NCI-H2196 treated with DMSO at 0.1 percent for 48 hours (cell line): ENCODE measurements around the gene TMCO4.

Experiments
- DNase-seq: peaks from one replicate; lab custom pipeline; 2025; ENCODE audit not compliant: unreplicated experiment; lab: John Stamatoyannopoulos, UW

The TMCO4 gene

GRCh38 chr1:19689085-19689757 is 110.5 kb downstream of the TMCO4 start:
- DNase-seq: no peak

GRCh38 chr1:19688041-19688842 is 111.5 kb downstream of the TMCO4 start:
- DNase-seq: no peak

DNA sequence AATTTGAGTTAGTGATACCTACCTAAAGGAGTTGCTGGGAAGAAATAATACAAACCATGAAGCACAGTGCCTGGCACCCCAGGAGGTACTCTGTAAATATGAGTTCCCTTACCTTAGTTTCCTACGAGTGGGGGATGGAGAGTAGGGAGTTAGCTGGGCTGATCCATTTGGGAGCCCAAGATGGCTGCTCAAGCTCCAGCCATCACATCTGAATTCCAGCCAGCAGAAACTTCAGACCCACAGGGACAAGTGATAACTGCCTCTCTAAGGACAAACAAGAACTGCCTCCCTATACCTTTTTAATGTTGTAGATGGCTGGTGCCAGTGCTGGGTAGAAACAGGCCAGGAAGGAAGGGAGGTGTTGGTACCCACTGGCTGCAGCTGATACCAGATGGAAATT is 112.3 kb downstream of the TMCO4 start:
- DNase-seq: no peak

GRCh38 chr1:19685994-19686393 is 113.7 kb downstream of the TMCO4 start:
- DNase-seq: no peak

DNA sequence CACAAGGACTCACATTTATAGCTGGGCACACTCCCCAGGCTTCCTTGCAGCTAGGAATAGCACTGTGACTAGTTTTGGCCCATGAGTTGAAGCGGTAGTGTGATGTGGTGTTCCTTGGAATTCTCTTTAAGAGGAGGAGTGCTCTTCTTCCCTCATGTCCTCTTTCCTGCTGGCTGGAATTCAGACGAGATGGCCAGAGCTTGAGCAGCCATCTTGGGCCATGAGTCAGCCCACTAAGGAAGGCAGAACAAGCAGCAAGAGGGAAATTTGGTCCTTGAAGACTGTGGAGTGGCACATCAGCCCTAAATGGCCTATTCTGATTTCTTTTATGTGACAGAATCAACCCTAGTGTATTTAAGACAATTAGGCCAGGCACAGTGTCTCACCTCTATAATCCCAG is 115.0 kb downstream of the TMCO4 start:
- no peak for DNase-seq

- no peak for DNase-seq
Observed at GRCh38 chr1:19683351-19683750, 116.4 kb downstream of the TMCO4 start.

DNA sequence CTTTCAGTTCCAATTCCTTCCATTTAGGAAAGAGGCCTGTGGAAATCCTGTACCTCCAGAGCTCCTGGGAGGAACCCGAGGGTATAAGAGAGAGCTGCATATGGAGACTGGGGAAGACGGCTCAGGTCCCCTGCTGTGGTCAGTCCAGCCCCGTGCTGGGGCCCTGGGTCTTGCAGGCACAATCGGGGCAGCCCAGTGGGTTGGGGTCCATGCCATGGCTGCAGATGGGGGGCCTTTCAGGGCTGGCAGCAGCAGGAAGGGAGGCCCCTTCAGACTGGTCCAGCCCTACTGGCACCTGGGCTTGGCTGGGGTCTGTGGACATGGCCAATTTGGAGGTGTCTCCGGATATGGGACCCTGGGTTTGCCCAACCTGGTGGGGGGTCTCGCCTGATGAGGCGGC is 116.8 kb downstream of the TMCO4 start:
- DNase-seq: no peak

DNA sequence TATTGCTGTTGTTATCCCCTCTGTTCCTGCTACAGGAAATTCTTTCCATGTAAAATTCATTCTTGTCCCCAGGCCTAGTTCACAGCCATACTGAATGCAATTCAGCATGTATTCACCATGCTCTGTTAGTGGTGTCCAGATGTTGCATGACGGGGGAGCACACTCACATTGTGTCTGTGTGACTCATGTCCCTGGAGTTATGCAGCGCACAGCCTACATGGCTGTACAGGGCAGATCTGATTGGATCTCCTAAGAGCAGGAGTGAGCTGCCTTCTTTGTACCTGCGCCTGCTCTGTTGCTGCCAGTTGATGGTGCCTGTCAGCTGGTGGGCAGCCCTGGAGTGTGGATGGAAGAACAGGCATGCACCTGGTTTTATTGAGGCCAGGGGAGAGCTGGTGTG is 117.5 kb downstream of the TMCO4 start:
- no peak for DNase-seq

GRCh38 chr1:19680644-19681043 is 119.1 kb downstream of the TMCO4 start:
- DNase-seq: no peak

DNA sequence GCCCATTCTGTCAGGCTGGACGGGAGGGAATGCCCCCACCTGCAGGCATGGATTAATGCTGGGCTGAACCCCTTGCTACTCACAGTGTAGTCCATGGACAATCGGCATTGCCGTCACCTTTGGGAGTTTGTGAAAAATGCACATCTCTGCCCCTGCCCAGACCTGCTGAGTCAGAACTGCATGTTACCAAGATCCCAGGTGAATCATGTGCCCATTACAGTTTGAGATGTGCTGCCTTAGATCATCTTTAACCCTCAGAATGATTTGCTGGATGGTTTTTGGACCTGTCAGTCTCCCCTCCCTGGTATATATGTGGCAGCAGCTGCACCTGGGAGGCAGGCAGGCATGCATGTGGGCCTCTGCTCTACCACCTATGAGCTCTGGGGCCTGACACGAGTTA is 120.0 kb downstream of the TMCO4 start:
- DNase-seq: no peak

DNA sequence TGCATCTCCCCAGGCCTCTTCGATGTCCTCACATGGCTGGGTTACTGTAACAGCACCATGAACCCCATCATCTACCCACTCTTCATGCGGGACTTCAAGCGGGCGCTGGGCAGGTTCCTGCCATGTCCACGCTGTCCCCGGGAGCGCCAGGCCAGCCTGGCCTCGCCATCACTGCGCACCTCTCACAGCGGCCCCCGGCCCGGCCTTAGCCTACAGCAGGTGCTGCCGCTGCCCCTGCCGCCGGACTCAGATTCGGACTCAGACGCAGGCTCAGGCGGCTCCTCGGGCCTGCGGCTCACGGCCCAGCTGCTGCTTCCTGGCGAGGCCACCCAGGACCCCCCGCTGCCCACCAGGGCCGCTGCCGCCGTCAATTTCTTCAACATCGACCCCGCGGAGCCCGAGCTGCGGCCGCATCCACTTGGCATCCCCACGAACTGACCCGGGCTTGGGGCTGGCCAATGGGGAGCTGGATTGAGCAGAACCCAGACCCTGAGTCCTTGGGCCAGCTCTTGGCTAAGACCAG is 120.7 kb downstream of the TMCO4 start:
- DNase-seq: no peak

- DNase-seq: no peak
Observed at GRCh38 chr1:19678493-19678892, 121.2 kb downstream of the TMCO4 start.

DNA sequence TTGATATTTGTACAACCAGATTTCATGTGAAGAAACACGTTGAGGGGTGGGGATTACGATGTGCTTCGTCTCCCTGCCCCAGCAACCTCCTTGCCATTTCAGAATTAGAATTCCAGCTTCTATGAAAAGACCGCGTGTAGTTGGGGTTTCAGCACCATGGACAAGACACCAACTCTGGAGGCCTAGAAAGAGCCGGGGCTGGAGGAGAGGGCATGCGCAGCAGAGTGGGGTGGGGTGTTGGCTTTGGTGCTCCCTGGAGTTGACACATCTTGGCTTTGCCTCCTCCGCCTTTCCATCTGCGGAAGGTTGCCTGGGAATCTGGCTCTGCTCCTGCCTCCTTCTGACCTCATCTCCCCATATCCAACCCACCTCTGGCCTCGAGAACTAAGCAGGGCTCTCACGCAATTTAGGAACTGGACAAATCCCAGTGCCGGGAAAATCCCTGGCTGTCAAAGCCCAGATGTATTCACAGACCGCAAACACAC is 123.2 kb downstream of the TMCO4 start:
- DNase-seq: no peak

DNA sequence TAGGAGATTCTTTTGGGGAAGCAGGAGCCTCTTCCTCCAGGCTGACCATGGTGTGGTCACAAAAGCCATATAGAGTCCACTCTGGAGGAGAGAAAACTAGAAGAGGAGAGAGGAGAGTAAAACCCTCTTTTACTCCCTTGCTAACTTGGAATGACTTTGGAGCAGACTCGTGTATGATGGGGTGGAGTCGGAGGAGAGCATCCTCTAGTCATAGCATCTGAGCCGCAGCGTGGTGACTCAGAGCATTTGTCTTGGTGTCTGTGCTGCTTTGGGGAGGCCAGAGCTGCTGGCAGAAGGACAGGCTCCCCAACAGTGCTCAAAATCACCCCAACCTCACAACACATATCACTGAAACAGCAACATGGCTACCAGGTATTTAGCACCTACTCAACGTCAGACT is 123.9 kb downstream of the TMCO4 start:
- no peak for DNase-seq

- DNase-seq: no peak
Observed at GRCh38 chr1:19672237-19672636, 127.5 kb downstream of the TMCO4 start.

GRCh38 chr1:19670787-19671186 is 128.9 kb downstream of the TMCO4 start:
- DNase-seq: no peak

- no peak for DNase-seq
Observed at GRCh38 chr1:19668888-19669287, 130.8 kb downstream of the TMCO4 start.

GRCh38 chr1:19665496-19666465 is 133.9 kb downstream of the TMCO4 start:
- DNase-seq: no peak

DNA sequence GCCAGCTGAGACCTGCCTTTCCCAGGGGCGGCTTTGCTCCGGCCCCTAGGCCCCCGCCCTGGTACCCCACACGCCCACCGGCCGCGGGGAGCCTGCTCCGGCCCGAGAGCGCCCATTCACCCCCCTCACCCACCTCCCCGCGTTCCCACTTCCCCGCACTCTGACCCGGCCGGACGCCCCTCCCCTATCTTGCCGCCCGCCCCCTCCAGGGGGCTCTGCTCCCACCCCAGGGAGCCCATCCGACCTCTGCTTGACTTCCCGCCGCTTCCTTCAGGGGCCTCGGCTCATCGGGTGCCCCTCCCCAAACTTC is 134.6 kb downstream of the TMCO4 start:
- no peak for DNase-seq

- no peak for DNase-seq
Observed at GRCh38 chr1:19664453-19665185, 135.1 kb downstream of the TMCO4 start, which contains the start of gene HTR6. Gene HTR6, plus strand, starts transcription at chr1:19664875. Its CDS starts 879 bp downstream, at chr1:19665754.
